ENCODE data around the gene NCK2. TPM values are rescaled to one million over a fixed set of nuclear protein-coding genes. Genes with fewer than 3 reads are reported as not detected.
"Not testable (repeated sequence)": the region's sequence is repeated elsewhere in the genome, so short reads cannot be mapped to it uniquely, and the experiment has no call there.

The NCK2 gene
- polyA plus RNA-seq, 3 donors = 2.5 to 18.2 (median 7.6) TPM

DNA sequence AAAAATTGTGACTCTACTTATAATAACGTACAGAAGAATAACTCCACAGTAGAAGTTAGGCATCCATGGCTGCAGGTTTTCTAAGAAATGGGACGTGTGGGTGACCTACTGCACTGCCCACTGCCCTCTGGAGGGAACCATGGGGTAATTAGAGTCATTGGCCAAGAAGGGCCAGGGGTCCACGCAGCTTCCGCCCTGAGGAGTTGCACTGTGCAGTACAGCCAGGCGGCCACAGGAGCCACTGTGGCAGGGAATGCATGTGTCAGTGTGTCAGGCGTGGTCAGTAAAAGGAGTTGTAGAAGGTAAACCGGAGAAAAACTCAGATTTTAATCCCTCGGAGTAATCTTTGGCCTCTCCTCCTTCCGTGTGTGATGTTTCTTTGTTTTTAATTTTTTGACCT is 24.8 kb downstream of the NCK2 start:
- Histone ChIP-seq H3K27me3 (ENCODE audit: control insufficient read depth in 2 of 2, insufficient read depth in 2 of 2, low read length in 2 of 2) (no peaks in the 10 kb centered on the region), H3K27ac (ENCODE audit: low read depth in 1 of 2, low read length in 2 of 2) (no peak overlapping the region), H3K4me1 (ENCODE audit: control insufficient read depth in 1 of 2, insufficient read depth in 2 of 2, low read length in 2 of 2) (peaks cover 0 to 4% of the 10 kb centered on the region in 2 donors), H3K4me3 (replicated peaks in 1 of 3; ENCODE audit: low read depth in 2 of 3, low read length in 3 of 3) (no peak overlapping the region), H2AFZ (ENCODE audit: insufficient read depth, low read depth, low read length, poor library complexity, severe bottlenecking) (no peak overlapping the region), H3K4me2 (replicated peaks; ENCODE audit: extremely low read depth, low read length, poor library complexity, severe bottlenecking) (no peak overlapping the region), H3K9me3 (replicated peaks in 1 of 2; ENCODE audit: control insufficient read depth in 1 of 2, insufficient read depth in 1 of 2, low read length in 2 of 2) (no peaks in the 10 kb centered on the region), H4K20me1 (ENCODE audit: insufficient read depth, low read length) (peaks cover 25% of the 10 kb centered on the region), H3K36me3 (replicated peaks in 1 of 2; ENCODE audit: control insufficient read depth in 1 of 2, insufficient read depth in 2 of 2, low read length in 2 of 2) (peaks cover 0 to 5% of the 10 kb centered on the region in 2 donors), H3K9ac (ENCODE audit: insufficient read depth, low read length, poor library complexity, severe bottlenecking) (no peak overlapping the region), H3K79me2 (ENCODE audit: insufficient read depth, low read length) (peaks cover 79% of the 10 kb centered on the region)
- no peak for DNase-seq
- 96% methylated on average over 6 of the region's 9 CpGs for WGBS (ENCODE audit: insufficient coverage)
- Mint-ChIP-seq H3K9me3 (peaks cover 0 to 3% (median 0%) of the 10 kb centered on the region in 7 donors), H3K4me3 (no peak overlapping the region), H3K4me1 (peaks cover 15% of the 10 kb centered on the region), H3K27me3 (ENCODE audit: low read depth in 3 of 3) (peaks cover 0 to 3% (median 1%) of the 10 kb centered on the region in 3 donors), H3K36me3 (peaks cover 27 to 39% of the 10 kb centered on the region in 2 donors), H3K27ac (no peak overlapping the region)
- intact Hi-C loops (cut with micrococcal nuclease) = no loop called here
- TF ChIP-seq, protein P1, sequence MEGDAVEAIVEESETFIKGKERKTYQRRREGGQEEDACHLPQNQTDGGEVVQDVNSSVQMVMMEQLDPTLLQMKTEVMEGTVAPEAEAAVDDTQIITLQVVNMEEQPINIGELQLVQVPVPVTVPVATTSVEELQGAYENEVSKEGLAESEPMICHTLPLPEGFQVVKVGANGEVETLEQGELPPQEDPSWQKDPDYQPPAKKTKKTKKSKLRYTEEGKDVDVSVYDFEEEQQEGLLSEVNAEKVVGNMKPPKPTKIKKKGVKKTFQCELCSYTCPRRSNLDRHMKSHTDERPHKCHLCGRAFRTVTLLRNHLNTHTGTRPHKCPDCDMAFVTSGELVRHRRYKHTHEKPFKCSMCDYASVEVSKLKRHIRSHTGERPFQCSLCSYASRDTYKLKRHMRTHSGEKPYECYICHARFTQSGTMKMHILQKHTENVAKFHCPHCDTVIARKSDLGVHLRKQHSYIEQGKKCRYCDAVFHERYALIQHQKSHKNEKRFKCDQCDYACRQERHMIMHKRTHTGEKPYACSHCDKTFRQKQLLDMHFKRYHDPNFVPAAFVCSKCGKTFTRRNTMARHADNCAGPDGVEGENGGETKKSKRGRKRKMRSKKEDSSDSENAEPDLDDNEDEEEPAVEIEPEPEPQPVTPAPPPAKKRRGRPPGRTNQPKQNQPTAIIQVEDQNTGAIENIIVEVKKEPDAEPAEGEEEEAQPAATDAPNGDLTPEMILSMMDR (IDR thresholded peaks at IDR 0.05) = no peak

DNA sequence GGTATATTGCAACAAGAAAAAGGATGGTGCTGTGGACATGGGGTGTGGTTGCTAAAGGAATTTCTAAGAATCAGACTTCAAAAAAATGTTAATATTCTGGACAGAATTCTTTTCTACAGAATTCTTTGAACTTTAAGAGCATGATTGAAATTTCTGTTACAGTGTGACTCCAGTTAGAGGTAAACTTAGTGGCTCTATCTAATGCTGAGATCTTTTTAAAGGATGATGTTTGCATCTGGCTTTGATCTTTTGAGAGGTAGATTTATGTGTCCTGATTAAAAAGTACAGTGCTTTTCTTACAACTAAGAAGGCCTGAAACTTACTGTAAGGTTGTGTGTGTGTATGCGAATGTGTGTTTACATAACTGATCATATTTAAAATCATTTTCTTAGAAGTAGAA is 25.4 kb downstream of the NCK2 start:
- Histone ChIP-seq H3K79me2 (ENCODE audit: insufficient read depth, low read length) (peaks cover 77% of the 10 kb centered on the region), H3K4me1 (ENCODE audit: control insufficient read depth in 1 of 2, insufficient read depth in 2 of 2, low read length in 2 of 2) (peaks cover 0 to 8% of the 10 kb centered on the region in 2 donors), H3K27ac (ENCODE audit: low read depth in 1 of 2, low read length in 2 of 2) (no peak overlapping the region), H3K36me3 (replicated peaks in 1 of 2; ENCODE audit: control insufficient read depth in 1 of 2, insufficient read depth in 2 of 2, low read length in 2 of 2) (peaks cover 0 to 5% of the 10 kb centered on the region in 2 donors), H3K27me3 (ENCODE audit: control insufficient read depth in 2 of 2, insufficient read depth in 2 of 2, low read length in 2 of 2) (no peaks in the 10 kb centered on the region), H3K4me3 (replicated peaks in 1 of 3; ENCODE audit: low read depth in 2 of 3, low read length in 3 of 3) (no peak overlapping the region), H3K4me2 (replicated peaks; ENCODE audit: extremely low read depth, low read length, poor library complexity, severe bottlenecking) (no peak overlapping the region), H2AFZ (ENCODE audit: insufficient read depth, low read depth, low read length, poor library complexity, severe bottlenecking) (no peak overlapping the region), H4K20me1 (ENCODE audit: insufficient read depth, low read length) (peaks cover 25% of the 10 kb centered on the region), H3K9me3 (replicated peaks in 1 of 2; ENCODE audit: control insufficient read depth in 1 of 2, insufficient read depth in 1 of 2, low read length in 2 of 2) (no peaks in the 10 kb centered on the region), H3K9ac (ENCODE audit: insufficient read depth, low read length, poor library complexity, severe bottlenecking) (no peak overlapping the region)
- Mint-ChIP-seq H3K9me3 (peaks cover 0 to 3% (median 0%) of the 10 kb centered on the region in 7 donors), H3K36me3 (peaks cover 23 to 34% of the 10 kb centered on the region in 2 donors), H3K4me1 (peaks cover 20% of the 10 kb centered on the region), H3K27ac (no peak overlapping the region), H3K27me3 (ENCODE audit: low read depth in 3 of 3) (peaks cover 0 to 3% (median 1%) of the 10 kb centered on the region in 3 donors), H3K4me3 (no peak overlapping the region)
- WGBS (ENCODE audit: insufficient coverage) = no CpG with 5 or more reads among the region's 1 CpG
- intact Hi-C loops (cut with micrococcal nuclease) = no loop called here
- TF ChIP-seq, protein P1 (IDR thresholded peaks at IDR 0.05) = no peak
- no peak for DNase-seq

DNA sequence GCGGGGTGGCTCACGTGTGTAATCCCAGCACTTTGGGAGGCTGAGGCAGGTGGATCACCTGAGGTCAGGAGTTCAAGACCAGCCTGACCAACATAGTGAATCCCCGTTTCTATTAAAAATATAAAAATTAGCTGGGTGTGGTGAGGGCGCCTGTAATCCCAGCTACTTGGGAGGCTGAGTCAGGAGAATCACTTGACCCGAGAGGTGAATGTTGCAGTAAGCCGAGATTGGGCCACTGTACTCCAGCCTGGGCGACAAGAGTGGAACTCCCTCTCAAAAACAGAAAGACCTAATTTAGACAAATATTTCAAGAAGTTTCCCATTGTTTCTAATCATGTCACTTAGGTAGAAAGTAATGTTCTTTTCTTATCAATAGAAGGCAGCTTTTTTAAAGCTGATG is 26.6 kb downstream of the NCK2 start:
- H3K36me3 Mint-ChIP-seq = peaks cover 23 to 32% of the 10 kb centered on the region in 2 donors
- DNase-seq; H3K4me2 ChIP-seq (replicated peaks; ENCODE audit: extremely low read depth, low read length, poor library complexity, severe bottlenecking); H3K9me3 Mint-ChIP-seq; H3K9me3 ChIP-seq (replicated peaks in 1 of 2; ENCODE audit: control insufficient read depth in 1 of 2, insufficient read depth in 1 of 2, low read length in 2 of 2); H3K9ac ChIP-seq (ENCODE audit: insufficient read depth, low read length, poor library complexity, severe bottlenecking); H3K4me3 Mint-ChIP-seq; H2AFZ ChIP-seq (ENCODE audit: insufficient read depth, low read depth, low read length, poor library complexity, severe bottlenecking); H3K27ac Mint-ChIP-seq; H3K27ac ChIP-seq (ENCODE audit: low read depth in 1 of 2, low read length in 2 of 2); H3K36me3 ChIP-seq (replicated peaks in 1 of 2; ENCODE audit: control insufficient read depth in 1 of 2, insufficient read depth in 2 of 2, low read length in 2 of 2); H3K27me3 Mint-ChIP-seq (ENCODE audit: low read depth in 3 of 3); H3K4me3 ChIP-seq (replicated peaks in 1 of 3; ENCODE audit: low read depth in 2 of 3, low read length in 3 of 3); intact Hi-C loops (cut with micrococcal nuclease); H3K27me3 ChIP-seq (ENCODE audit: control insufficient read depth in 2 of 2, insufficient read depth in 2 of 2, low read length in 2 of 2): not testable (repeated sequence)
- Histone ChIP-seq H3K4me1 (ENCODE audit: control insufficient read depth in 1 of 2, insufficient read depth in 2 of 2, low read length in 2 of 2) (peaks cover 10 to 20% of the 10 kb centered on the region in 2 donors), H3K79me2 (ENCODE audit: insufficient read depth, low read length) (peaks cover 79% of the 10 kb centered on the region), H4K20me1 (ENCODE audit: insufficient read depth, low read length) (peaks cover 26% of the 10 kb centered on the region)
- peaks cover 32% of the 10 kb centered on the region for H3K4me1 Mint-ChIP-seq
- WGBS (ENCODE audit: insufficient coverage) = 86% methylated on average over 2 of the region's 7 CpGs

Data from CD14-positive monocyte (primary cell).